IPS DF 6.9 (cell line): ENCODE data around the gene ANKLE1.
A peak's percentile ranks its signal among the peaks of the same experiment; 100 is the strongest.

Experiments
- DNase-seq: peaks from one replicate; pipeline ENCODE4 v3.0.0-alpha.2; 2013; ENCODE audit warnings: low read depth, low spot score
- H3K27ac ChIP-seq: one replicate; pipeline ENCODE4 v1.5.1; 2013; ENCODE audit warnings: low read length, control low read depth
- H3K27me3 ChIP-seq: 2 replicates; pipeline ENCODE4 v1.6.1; 2013; ENCODE audit warnings: mild to moderate bottlenecking, low read length; ENCODE audit not compliant: control insufficient read depth, insufficient read depth
- H3K36me3 ChIP-seq: 2 replicates; pipeline ENCODE4 v1.6.1; 2013; ENCODE audit warnings: low read length; ENCODE audit not compliant: control insufficient read depth, insufficient read depth
- H3K4me1 ChIP-seq: 2 replicates; pipeline ENCODE4 v1.6.1; 2013; ENCODE audit warnings: low read length; ENCODE audit not compliant: control insufficient read depth, insufficient read depth
- H3K4me3 ChIP-seq: 2 replicates; pipeline ENCODE4 v1.5.1; 2013; ENCODE audit warnings: mild to moderate bottlenecking, low read length
- H3K9me3 ChIP-seq: 2 replicates; pipeline ENCODE4 v1.6.1; 2013; ENCODE audit warnings: low read length, inconsistent platforms; ENCODE audit not compliant: control insufficient read depth, insufficient read depth
- WGBS: extraction: QIAGEN DNeasy Blood & Tissue Kit; methylation state at CpG from one replicate; pipeline ENCODE4 v1.1.7; 2013; ENCODE audit warnings: mixed read lengths, missing lambda C conversion rate; ENCODE audit not compliant: insufficient read length, insufficient coverage; 5-methylcytosine and 5-hydroxymethylcytosine counted together

Gene ANKLE1

GRCh38 chr19:17321655-17322489 is 40.2 kb downstream of the ANKLE1 start:
- H3K9me3 ChIP-seq: no peaks in the 10 kb centered on the region
- peaks cover 3% of the 10 kb centered on the region; the same call in 1 of the 2 replicates for H3K4me1 ChIP-seq
- WGBS: no CpG with 5 or more reads among the region's 19 CpGs
- H3K36me3 ChIP-seq: peaks cover 19% of the 10 kb centered on the region
- DNase-seq: no peak
- no peak overlapping the region for H3K4me3 ChIP-seq
- no peak overlapping the region for H3K27ac ChIP-seq
- H3K27me3 ChIP-seq: no peaks in the 10 kb centered on the region

DNA sequence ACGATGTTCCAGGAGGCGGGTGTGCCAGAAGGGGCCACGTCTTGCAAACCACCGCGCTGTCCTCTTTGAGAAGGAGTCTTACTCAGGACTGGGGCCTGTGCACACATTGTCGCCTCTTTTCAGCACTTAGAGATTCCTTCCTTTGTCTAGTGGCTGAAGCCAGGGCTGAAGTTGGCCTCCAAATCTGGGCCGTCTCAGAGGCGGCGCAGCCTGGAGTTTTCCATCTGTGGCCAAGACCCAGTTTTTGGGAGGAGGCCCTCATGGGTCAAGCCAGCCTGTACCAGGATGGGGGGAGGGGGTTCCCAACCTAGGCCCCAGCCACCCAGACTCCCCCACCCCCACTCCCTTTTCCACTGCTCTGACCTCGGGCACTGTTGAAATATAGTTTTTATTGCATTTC is 41.2 kb downstream of the ANKLE1 start:
- Histone ChIP-seq H3K9me3 (no peaks in the 10 kb centered on the region), H3K4me1 (peaks cover 8% of the 10 kb centered on the region), H3K4me3 (no peak overlapping the region), H3K27ac (no peak overlapping the region), H3K36me3 (peaks cover 19% of the 10 kb centered on the region), H3K27me3 (no peaks in the 10 kb centered on the region)
- WGBS: no CpG with 5 or more reads among the region's 10 CpGs
- no peak for DNase-seq

DNA sequence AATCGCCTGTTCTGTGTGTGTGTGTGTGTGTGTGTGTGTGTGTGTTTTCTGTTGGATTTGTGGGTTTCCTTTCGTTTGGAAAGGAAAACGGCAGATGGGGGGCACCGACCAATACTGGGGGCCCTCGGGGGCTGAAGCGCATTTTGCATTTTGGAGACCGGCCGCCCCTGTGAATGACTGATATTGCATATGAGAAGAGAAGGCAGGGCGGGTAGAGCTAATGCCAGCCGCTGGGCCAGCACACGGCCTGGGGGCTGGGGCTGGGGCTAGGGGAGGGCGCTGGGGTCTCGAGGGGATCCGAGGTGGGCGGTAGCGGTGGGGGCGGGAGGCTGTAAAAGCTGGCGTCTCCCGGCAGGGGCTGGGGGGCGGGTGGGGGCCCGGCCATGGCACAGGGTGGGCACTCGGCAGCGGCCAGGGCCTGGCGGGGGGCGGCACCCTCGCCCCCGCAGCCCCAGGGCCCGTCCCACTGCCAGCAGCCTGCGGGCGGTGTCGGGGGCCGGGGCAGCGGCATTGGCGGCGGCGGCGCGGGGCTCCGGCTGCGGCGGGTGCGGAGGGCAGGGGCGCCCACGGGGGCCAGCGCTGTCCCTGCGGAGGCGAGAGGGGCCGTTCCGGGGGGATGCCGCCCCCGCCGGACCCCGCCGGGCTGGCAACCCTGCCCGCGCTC is 41.7 kb downstream of the ANKLE1 start:
- no CpG with 5 or more reads among the region's 56 CpGs for WGBS
- no peak for DNase-seq
- peaks cover 8% of the 10 kb centered on the region for H3K4me1 ChIP-seq
- peaks cover 19% of the 10 kb centered on the region for H3K36me3 ChIP-seq
- H3K9me3 ChIP-seq: no peaks in the 10 kb centered on the region
- H3K4me3 ChIP-seq: no peak overlapping the region
- no peak overlapping the region for H3K27ac ChIP-seq
- H3K27me3 ChIP-seq: no peaks in the 10 kb centered on the region

GRCh38 chr19:17323964-17324332 is 42.2 kb downstream of the ANKLE1 start:
- Histone ChIP-seq H3K27ac (no peak overlapping the region), H3K27me3 (no peaks in the 10 kb centered on the region), H3K9me3 (no peaks in the 10 kb centered on the region), H3K36me3 (peaks cover 17% of the 10 kb centered on the region), H3K4me3 (no peak overlapping the region), H3K4me1 (peaks cover 8% of the 10 kb centered on the region)
- no peak for DNase-seq
- no CpG with 5 or more reads among the region's 7 CpGs for WGBS

DNA sequence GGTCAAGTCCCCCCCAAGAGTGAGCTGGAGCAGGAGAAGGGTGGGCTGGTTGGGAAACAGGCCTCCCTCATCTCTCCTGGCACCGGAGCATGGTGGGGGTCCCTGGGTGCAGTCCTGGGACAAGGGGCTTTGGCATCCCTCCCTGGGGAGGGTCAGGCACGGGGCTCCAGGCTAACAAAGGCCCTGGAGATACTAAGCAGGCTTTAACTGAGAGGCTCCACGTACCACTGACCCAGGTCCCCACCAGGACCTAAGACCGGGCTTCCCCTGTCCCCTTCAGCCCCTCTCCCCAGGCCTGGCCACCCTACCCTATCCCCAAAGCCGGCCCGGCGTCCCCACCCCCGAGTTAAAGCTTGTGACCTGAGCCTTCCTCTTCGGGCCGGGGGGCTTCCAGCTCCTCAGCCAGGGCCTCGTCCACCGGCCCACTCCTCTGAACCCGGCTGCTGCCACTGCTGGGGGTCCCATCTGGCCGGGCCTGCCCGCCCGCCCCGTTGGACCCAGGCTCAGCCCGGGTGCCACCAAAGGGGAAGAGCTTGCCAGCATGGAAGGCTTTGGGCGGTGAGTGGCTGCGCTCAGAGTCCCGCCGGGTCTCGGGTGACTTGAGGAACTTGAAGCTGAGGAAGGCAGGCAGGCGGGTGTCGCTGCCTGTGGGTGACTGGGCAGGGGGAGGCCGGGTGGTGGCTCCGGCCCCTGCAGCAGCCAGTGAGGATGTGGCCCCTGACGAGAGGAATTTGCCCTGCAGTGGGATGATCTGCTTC is 42.8 kb downstream of the ANKLE1 start:
- H3K27ac ChIP-seq: no peak overlapping the region
- H3K36me3 ChIP-seq: peaks cover 16% of the 10 kb centered on the region
- WGBS: no CpG with 5 or more reads among the region's 28 CpGs

GRCh38 chr19:17325133-17325532 is 43.4 kb downstream of the ANKLE1 start:
- Histone ChIP-seq H3K27me3 (no peaks in the 10 kb centered on the region), H3K36me3 (peaks cover 12% of the 10 kb centered on the region), H3K4me3 (no peak overlapping the region), H3K27ac (no peak overlapping the region), H3K4me1 (peaks cover 13% of the 10 kb centered on the region), H3K9me3 (no peaks in the 10 kb centered on the region)
- no CpG with 5 or more reads among the region's 20 CpGs for WGBS
- no peak for DNase-seq

More for the DNA sequence above, 42.8 kb downstream of the ANKLE1 start:
- Histone ChIP-seq H3K9me3 (no peaks in the 10 kb centered on the region), H3K27me3 (no peaks in the 10 kb centered on the region), H3K4me1 (peaks cover 13% of the 10 kb centered on the region), H3K4me3 (no peak overlapping the region)
- DNase-seq: no peak

DNA sequence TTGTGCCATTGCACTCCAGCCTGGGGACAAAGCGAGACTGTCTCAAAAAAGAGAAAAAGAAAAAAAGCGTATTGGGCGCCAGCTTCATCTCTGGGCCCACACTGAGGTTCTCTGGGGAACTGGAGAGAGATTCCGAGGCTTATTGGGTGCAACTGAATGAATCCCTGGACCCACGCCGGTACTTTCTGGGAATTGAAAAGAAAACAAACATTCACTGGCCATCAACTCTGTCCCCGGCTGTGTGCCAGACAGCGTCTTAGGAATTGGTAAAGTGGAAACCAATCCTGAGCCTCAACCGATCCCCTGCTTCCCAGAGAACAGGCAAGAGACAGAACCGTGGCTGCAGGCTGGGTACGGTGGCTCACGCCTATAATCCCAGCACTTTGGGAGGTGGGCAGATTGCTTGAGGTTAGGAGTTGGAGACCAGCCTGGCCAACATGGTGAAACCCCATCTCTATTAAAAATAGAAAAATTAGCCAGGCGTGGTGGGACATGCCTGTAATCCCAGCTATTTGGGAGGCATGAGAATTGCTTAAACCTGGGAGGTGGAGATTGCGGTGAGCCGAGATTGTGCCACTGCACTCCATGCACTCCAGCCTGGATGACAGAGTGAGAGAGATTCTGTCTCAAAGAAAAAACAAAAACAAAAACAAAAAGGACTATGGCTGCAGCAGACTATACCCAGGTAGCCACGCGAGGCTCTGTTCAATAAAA is 44.3 kb downstream of the ANKLE1 start:
- no peak overlapping the region for H3K27ac ChIP-seq
- H3K4me3 ChIP-seq: no peak overlapping the region
- no CpG with 5 or more reads among the region's 17 CpGs for WGBS
- DNase-seq: no peak
- no peaks in the 10 kb centered on the region for H3K27me3 ChIP-seq
- H3K36me3 ChIP-seq: peaks cover 6% of the 10 kb centered on the region
- no peaks in the 10 kb centered on the region for H3K9me3 ChIP-seq
- peaks cover 13% of the 10 kb centered on the region for H3K4me1 ChIP-seq

GRCh38 chr19:17326595-17326966 is 44.9 kb downstream of the ANKLE1 start:
- no peaks in the 10 kb centered on the region for H3K9me3 ChIP-seq
- no peak overlapping the region for H3K4me3 ChIP-seq
- no peaks in the 10 kb centered on the region for H3K27me3 ChIP-seq
- no peak overlapping the region for H3K27ac ChIP-seq
- no CpG with 5 or more reads among the region's 11 CpGs for whole genome bisulfite sequencing
- H3K4me1 ChIP-seq: peaks cover 13% of the 10 kb centered on the region
- peaks cover 6% of the 10 kb centered on the region for H3K36me3 ChIP-seq
- no peak for DNase-seq

GRCh38 chr19:17327068-17327653 is 45.5 kb downstream of the ANKLE1 start:
- peaks cover 13% of the 10 kb centered on the region for H3K4me1 ChIP-seq
- no peak for DNase-seq
- H3K4me3 ChIP-seq: peak overlapping the region; percentile 53; the same call in 1 of the 2 replicates

More at GRCh38 chr19:17327068-17327653, 45.5 kb downstream of the ANKLE1 start:
- H3K36me3 ChIP-seq: peaks cover 4% of the 10 kb centered on the region
- H3K9me3 ChIP-seq: no peaks in the 10 kb centered on the region
- H3K27ac ChIP-seq: no peak overlapping the region
- H3K27me3 ChIP-seq: no peaks in the 10 kb centered on the region
- WGBS: no CpG with 5 or more reads among the region's 27 CpGs
